ENCODE results near the gene ZMIZ1.

ZMIZ1 gene

GRCh38 chr10:79088613-79089355, 20.0 kb downstream of the ZMIZ1 start:
- peaks cover 41% of the 10 kb centered on the region for H3K27me3 Mint-ChIP-seq
- no peak for ATAC-seq
- H3K4me1 Mint-ChIP-seq = peaks cover 53% of the 10 kb centered on the region
- no peaks in the 10 kb centered on the region for H3K36me3 Mint-ChIP-seq
- H3K9me3 Mint-ChIP-seq = no peaks in the 10 kb centered on the region
- no peak overlapping the region for H3K27ac Mint-ChIP-seq
- H3K4me3 Mint-ChIP-seq = no peak overlapping the region

- Mint-ChIP-seq H3K9me3 (no peaks in the 10 kb centered on the region), H3K27ac (no peak overlapping the region), H3K27me3 (peaks cover 36% of the 10 kb centered on the region), H3K36me3 (no peaks in the 10 kb centered on the region), H3K4me1 (peaks cover 50% of the 10 kb centered on the region), H3K4me3 (no peak overlapping the region)
- ATAC-seq = no peak
Measured at GRCh38 chr10:79089632-79090031, 20.9 kb downstream of the ZMIZ1 start.

- no peak overlapping the region for H3K4me3 Mint-ChIP-seq
- H3K9me3 Mint-ChIP-seq = no peaks in the 10 kb centered on the region
- ATAC-seq = no peak
- H3K27me3 Mint-ChIP-seq = peaks cover 40% of the 10 kb centered on the region
- H3K4me1 Mint-ChIP-seq = peaks cover 43% of the 10 kb centered on the region
- no peaks in the 10 kb centered on the region for H3K36me3 Mint-ChIP-seq
- H3K27ac Mint-ChIP-seq = no peak overlapping the region
Measured at GRCh38 chr10:79090134-79090803, 21.5 kb downstream of the ZMIZ1 start.

- peaks cover 32% of the 10 kb centered on the region for H3K4me1 Mint-ChIP-seq
- no peak overlapping the region for H3K4me3 Mint-ChIP-seq
- peaks cover 42% of the 10 kb centered on the region for H3K27me3 Mint-ChIP-seq
- no peaks in the 10 kb centered on the region for H3K36me3 Mint-ChIP-seq
- H3K9me3 Mint-ChIP-seq = no peaks in the 10 kb centered on the region
- H3K27ac Mint-ChIP-seq = no peak overlapping the region
- ATAC-seq = no peak
Measured at GRCh38 chr10:79092292-79092896, 23.6 kb downstream of the ZMIZ1 start.

- Mint-ChIP-seq H3K27me3 (peaks cover 36% of the 10 kb centered on the region), H3K27ac (peak overlapping the region; percentile 75), H3K4me1 (peaks cover 45% of the 10 kb centered on the region), H3K36me3 (no peaks in the 10 kb centered on the region), H3K4me3 (peak overlapping the region; percentile 27), H3K9me3 (no peaks in the 10 kb centered on the region)
- peak; percentile 82 for ATAC-seq
Measured at GRCh38 chr10:79093658-79094411, 25.1 kb downstream of the ZMIZ1 start.

GRCh38 chr10:79094412-79095175, 25.8 kb downstream of the ZMIZ1 start:
- H3K4me1 Mint-ChIP-seq = peaks cover 47% of the 10 kb centered on the region
- no peak overlapping the region for H3K4me3 Mint-ChIP-seq
- H3K27ac Mint-ChIP-seq = peak overlapping the region; percentile 75
- no peaks in the 10 kb centered on the region for H3K9me3 Mint-ChIP-seq
- ATAC-seq = no peak
- H3K27me3 Mint-ChIP-seq = peaks cover 28% of the 10 kb centered on the region
- H3K36me3 Mint-ChIP-seq = no peaks in the 10 kb centered on the region

- peaks cover 28% of the 10 kb centered on the region for H3K27me3 Mint-ChIP-seq
- H3K9me3 Mint-ChIP-seq = no peaks in the 10 kb centered on the region
- no peak for ATAC-seq
- H3K4me3 Mint-ChIP-seq = no peak overlapping the region
- peaks cover 48% of the 10 kb centered on the region for H3K4me1 Mint-ChIP-seq
- no peak overlapping the region for H3K27ac Mint-ChIP-seq
- no peaks in the 10 kb centered on the region for H3K36me3 Mint-ChIP-seq
Measured at GRCh38 chr10:79095316-79095715, 26.6 kb downstream of the ZMIZ1 start.

- H3K4me3 Mint-ChIP-seq = no peak overlapping the region
- no peaks in the 10 kb centered on the region for H3K36me3 Mint-ChIP-seq
- no peaks in the 10 kb centered on the region for H3K9me3 Mint-ChIP-seq
- H3K4me1 Mint-ChIP-seq = peaks cover 50% of the 10 kb centered on the region
- H3K27ac Mint-ChIP-seq = no peak overlapping the region
- H3K27me3 Mint-ChIP-seq = peaks cover 36% of the 10 kb centered on the region
- no peak for ATAC-seq
Measured at GRCh38 chr10:79096514-79096913, 27.7 kb downstream of the ZMIZ1 start.

GRCh38 chr10:79097021-79097872, 28.5 kb downstream of the ZMIZ1 start:
- Mint-ChIP-seq H3K9me3 (no peaks in the 10 kb centered on the region), H3K27ac (peak overlapping the region; percentile 15), H3K4me1 (peaks cover 54% of the 10 kb centered on the region), H3K4me3 (no peak overlapping the region), H3K27me3 (peaks cover 43% of the 10 kb centered on the region), H3K36me3 (no peaks in the 10 kb centered on the region)
- no peak for ATAC-seq

GRCh38 chr10:79098061-79098460, 29.3 kb downstream of the ZMIZ1 start:
- ATAC-seq = no peak
- H3K36me3 Mint-ChIP-seq = no peaks in the 10 kb centered on the region
- peak overlapping the region; percentile 15 for H3K27ac Mint-ChIP-seq
- peaks cover 56% of the 10 kb centered on the region for H3K4me1 Mint-ChIP-seq
- H3K4me3 Mint-ChIP-seq = no peak overlapping the region
- H3K27me3 Mint-ChIP-seq = peaks cover 52% of the 10 kb centered on the region
- H3K9me3 Mint-ChIP-seq = no peaks in the 10 kb centered on the region

GRCh38 chr10:79098596-79099015, 29.8 kb downstream of the ZMIZ1 start:
- peak; percentile 90 for ATAC-seq
- Mint-ChIP-seq H3K36me3 (no peaks in the 10 kb centered on the region), H3K27ac (peak overlapping the region; percentile 15), H3K4me1 (peaks cover 58% of the 10 kb centered on the region), H3K27me3 (peaks cover 57% of the 10 kb centered on the region), H3K9me3 (no peaks in the 10 kb centered on the region), H3K4me3 (no peak overlapping the region)

GRCh38 chr10:79099898-79100448, 31.2 kb downstream of the ZMIZ1 start:
- Mint-ChIP-seq H3K4me3 (no peak overlapping the region), H3K36me3 (no peaks in the 10 kb centered on the region), H3K27ac (no peak overlapping the region), H3K9me3 (no peaks in the 10 kb centered on the region), H3K4me1 (peaks cover 57% of the 10 kb centered on the region), H3K27me3 (peaks cover 64% of the 10 kb centered on the region)
- no peak for ATAC-seq

- peaks cover 57% of the 10 kb centered on the region for H3K4me1 Mint-ChIP-seq
- H3K27ac Mint-ChIP-seq = no peak overlapping the region
- no peak for ATAC-seq
- H3K27me3 Mint-ChIP-seq = peaks cover 56% of the 10 kb centered on the region
- H3K9me3 Mint-ChIP-seq = no peaks in the 10 kb centered on the region
- H3K36me3 Mint-ChIP-seq = no peaks in the 10 kb centered on the region
- H3K4me3 Mint-ChIP-seq = no peak overlapping the region
Measured at GRCh38 chr10:79100771-79101170, 32.0 kb downstream of the ZMIZ1 start.

Data from stimulated activated memory B cell treated with anti-CD40 and anti-IgM and Interleukin-4, amounts not matched to agents 10 μg/mL and 1 μg/mL and 100 μg/mL, for 72 hours (primary cell).